Erythroblast (primary cell): Measurements from ENCODE around the gene DGCR6.
"Not testable (repeated sequence)": the region's sequence is repeated elsewhere in the genome, so short reads cannot be mapped to it uniquely, and the experiment has no call there.

Experiments
- GATA1 ChIP-seq: IDR thresholded peaks from 2 replicates; pipeline ENCODE4 v1.6.1; 2011; ENCODE audit warnings: low read depth, mild to moderate bottlenecking, control low read depth, low read length, moderate library complexity
- POLR2A ChIP-seq: IDR thresholded peaks from 2 replicates; pipeline ENCODE4 v1.6.1; 2011; ENCODE audit warnings: mild to moderate bottlenecking, low read length

- TF ChIP-seq POLR2A, GATA1: not testable (repeated sequence)
These were observed 258 bp downstream of the DGCR6 start for GRCh38 chr22:18906410-18906745.
